ENCODE measurements around the gene SLC35F3.

The SLC35F3 gene

DNA sequence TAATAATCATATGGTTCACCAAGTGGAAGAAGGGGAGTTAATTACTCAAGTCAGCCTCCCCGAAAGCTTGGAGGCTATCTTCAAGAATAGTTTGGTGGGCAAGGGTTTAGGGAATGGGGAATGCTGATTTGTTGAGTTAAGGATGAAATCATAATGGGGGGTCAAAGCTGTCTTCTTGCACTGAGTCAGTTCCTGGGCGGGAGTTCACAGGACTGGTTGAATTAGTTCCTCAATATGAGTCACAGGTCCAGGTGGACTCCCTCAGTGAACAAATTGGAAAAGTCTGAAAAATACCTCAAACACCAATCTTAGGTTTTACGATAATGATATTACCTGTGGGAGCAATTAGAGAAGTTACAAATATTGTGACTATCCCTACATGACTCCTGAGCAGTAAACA, 353.6 kb downstream of the SLC35F3 start:
- no peak for DNase-seq (ENCODE audit: low spot score)

GRCh38 chr1:234260578-234260977, 356.1 kb downstream of the SLC35F3 start:
- DNase-seq (ENCODE audit: low spot score), result no peak

GRCh38 chr1:234261545-234261944, 357.1 kb downstream of the SLC35F3 start:
- no peak for DNase-seq (ENCODE audit: low spot score)

GRCh38 chr1:234262007-234262753, 357.7 kb downstream of the SLC35F3 start:
- DNase-seq (ENCODE audit: low spot score), result no peak

GRCh38 chr1:234262754-234263105, 358.3 kb downstream of the SLC35F3 start:
- no peak for DNase-seq (ENCODE audit: low spot score)

GRCh38 chr1:234264832-234265231, 360.4 kb downstream of the SLC35F3 start:
- DNase-seq (ENCODE audit: low spot score), result no peak

GRCh38 chr1:234265321-234265720, 360.8 kb downstream of the SLC35F3 start:
- no peak for DNase-seq (ENCODE audit: low spot score)

GRCh38 chr1:234265861-234266260, 361.4 kb downstream of the SLC35F3 start:
- no peak for DNase-seq (ENCODE audit: low spot score)

- DNase-seq (ENCODE audit: low spot score), result no peak
Measured at GRCh38 chr1:234270093-234270492, 365.6 kb downstream of the SLC35F3 start.

GRCh38 chr1:234270581-234271242, 366.2 kb downstream of the SLC35F3 start:
- no peak for DNase-seq (ENCODE audit: low spot score)

GRCh38 chr1:234271243-234271606, 366.7 kb downstream of the SLC35F3 start:
- no peak for DNase-seq (ENCODE audit: low spot score)

- DNase-seq (ENCODE audit: low spot score), result no peak
Measured at GRCh38 chr1:234272656-234273312, 368.3 kb downstream of the SLC35F3 start.

GRCh38 chr1:234273981-234274380, 369.5 kb downstream of the SLC35F3 start:
- no peak for DNase-seq (ENCODE audit: low spot score)

DNA sequence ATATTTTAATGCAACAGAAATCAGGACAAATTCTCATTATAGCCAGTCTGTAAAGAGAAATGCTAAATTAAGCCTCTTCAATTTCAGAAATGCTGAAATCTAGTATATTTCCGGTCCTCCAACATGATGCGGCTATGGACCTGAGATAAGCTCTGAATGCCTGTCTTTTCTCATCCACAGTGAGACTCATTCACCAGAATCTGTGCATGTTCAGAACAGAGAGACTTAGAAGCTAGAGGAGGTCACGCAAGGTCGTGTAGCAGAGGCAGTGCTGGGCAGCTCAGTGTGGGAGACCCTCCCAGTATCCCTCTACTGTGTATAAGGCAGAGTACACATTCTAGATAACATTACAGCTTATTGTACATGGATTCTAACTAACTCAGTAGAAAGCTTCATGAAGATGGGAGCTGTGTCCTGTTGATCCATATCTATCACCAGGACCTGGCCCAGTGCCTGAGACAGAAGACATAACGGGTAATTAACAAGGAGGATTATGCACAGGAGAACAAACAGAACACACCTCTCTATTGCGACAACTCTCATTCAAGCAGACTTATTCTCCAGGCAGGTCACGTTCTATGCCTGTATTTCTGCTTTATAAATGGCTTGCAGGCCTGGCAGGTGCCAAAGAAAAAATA, 371.8 kb downstream of the SLC35F3 start:
- DNase-seq (ENCODE audit: low spot score), result no peak

GRCh38 chr1:234277161-234277868, 372.8 kb downstream of the SLC35F3 start:
- no peak for DNase-seq (ENCODE audit: low spot score)

- DNase-seq (ENCODE audit: low spot score), result no peak
Measured at GRCh38 chr1:234279021-234279420, 374.5 kb downstream of the SLC35F3 start.

- DNase-seq (ENCODE audit: low spot score), result no peak
Measured at GRCh38 chr1:234280500-234280899, 376.0 kb downstream of the SLC35F3 start.

DNA sequence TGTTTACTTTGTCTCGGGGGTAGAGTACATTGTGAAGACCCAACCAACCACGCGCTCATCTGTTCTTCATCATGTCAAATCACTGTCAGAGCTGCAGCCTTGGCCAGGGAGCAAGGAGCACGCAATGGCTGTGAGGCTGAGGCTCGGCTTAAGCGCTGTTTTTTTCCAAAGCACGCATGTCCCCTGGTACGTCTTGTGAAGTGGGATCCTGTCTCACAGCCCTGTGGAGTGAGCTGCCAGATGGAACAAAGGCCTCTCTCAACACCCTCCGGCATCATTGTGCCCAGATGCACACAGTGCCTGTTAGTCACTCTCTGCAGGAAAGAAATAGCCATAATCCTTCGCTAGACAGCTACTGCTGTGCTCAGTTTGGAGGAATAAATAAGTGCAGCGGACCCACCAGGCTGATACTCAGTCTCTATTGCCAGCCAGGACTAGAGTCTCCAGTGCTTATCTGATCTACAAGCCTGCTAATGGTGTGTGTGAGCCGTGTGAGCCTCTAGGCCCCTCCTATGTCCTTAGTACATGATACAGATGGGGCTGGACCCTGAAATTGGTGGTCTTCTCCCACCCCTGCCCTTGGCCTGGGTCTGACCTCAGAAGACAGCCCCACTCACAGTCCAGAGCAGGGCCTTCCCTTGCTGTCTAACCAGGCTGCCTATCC, 377.5 kb downstream of the SLC35F3 start:
- DNase-seq (ENCODE audit: low spot score), result no peak

DNA sequence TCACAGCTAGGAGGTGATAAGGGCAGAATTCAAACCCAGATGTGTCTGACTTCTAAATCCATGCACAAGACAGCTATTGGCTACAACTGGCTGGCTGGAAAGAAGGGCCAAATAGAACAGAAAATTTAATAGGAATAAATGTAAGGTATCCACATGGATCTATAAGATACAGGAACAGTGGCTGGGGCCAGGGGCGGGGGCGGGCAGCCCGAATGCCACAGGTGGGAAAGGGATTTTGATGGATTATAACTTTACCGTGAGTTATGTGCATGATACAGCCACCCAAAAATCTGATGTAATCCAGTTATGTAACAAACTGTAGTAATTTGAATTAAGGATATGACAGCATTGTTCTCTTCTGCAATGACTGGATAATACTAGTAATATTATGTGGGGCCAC, 381.7 kb downstream of the SLC35F3 start:
- DNase-seq (ENCODE audit: low spot score), result no peak

DNA sequence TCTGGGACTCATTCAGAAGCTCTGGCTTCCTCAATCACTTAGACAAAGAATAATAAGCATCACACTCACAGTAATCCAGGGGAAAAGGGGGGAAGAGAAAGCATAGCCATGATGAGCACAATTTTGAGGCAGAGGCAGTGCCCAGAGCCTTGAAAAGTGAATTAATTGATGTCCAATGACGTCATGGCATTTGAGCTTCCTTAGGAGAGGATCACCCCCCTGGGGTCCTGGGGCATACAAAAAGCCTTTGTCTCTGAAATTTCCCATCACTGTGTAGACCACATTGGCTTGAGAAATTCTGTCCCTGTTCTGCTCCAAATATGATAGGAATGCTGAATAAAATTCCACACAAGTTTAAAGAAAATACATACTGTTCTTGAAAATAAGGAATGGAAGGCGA, 384.5 kb downstream of the SLC35F3 start:
- DNase-seq (ENCODE audit: low spot score), result no peak

- no peak for DNase-seq (ENCODE audit: low spot score)
Measured at GRCh38 chr1:234289538-234290305, 385.2 kb downstream of the SLC35F3 start.
